GM19193 (cell line): ENCODE results near the gene EPB41L3.

ENCODE experiments used
- POLR2A ChIP-seq: IDR thresholded peaks from 4 replicates; pipeline ENCODE4 v1.6.1; 2011; ENCODE audit not compliant: insufficient read depth, insufficient read length; ENCODE audit errors: extremely low read depth

The EPB41L3 gene

GRCh38 chr18:5452943-5453443 lies 90.8 kb downstream of the EPB41L3 start:
- TF ChIP-seq POLR2A, result no peak

- no peak for TF ChIP-seq POLR2A
These were observed 91.9 kb downstream of the EPB41L3 start for GRCh38 chr18:5451871-5452270.

- TF ChIP-seq POLR2A, result no peak
These were observed 92.6 kb downstream of the EPB41L3 start for GRCh38 chr18:5451150-5451549.

- TF ChIP-seq POLR2A, result no peak
These were observed 93.8 kb downstream of the EPB41L3 start for GRCh38 chr18:5449858-5450509.

GRCh38 chr18:5447442-5447841 lies 96.4 kb downstream of the EPB41L3 start:
- no peak for TF ChIP-seq POLR2A

- TF ChIP-seq POLR2A, result no peak
These were observed 99.0 kb downstream of the EPB41L3 start for GRCh38 chr18:5444847-5445246.

- no peak for TF ChIP-seq POLR2A
These were observed 99.5 kb downstream of the EPB41L3 start for GRCh38 chr18:5444269-5444668.

GRCh38 chr18:5439986-5440696 lies 103.7 kb downstream of the EPB41L3 start:
- TF ChIP-seq POLR2A, result no peak

- no peak for TF ChIP-seq POLR2A
These were observed 109.4 kb downstream of the EPB41L3 start for GRCh38 chr18:5434425-5434824.

- no peak for TF ChIP-seq POLR2A
These were observed 111.8 kb downstream of the EPB41L3 start for GRCh38 chr18:5431836-5432575.

- TF ChIP-seq POLR2A, result no peak
These were observed 113.7 kb downstream of the EPB41L3 start for GRCh38 chr18:5430131-5430530.

GRCh38 chr18:5429681-5430080 lies 114.1 kb downstream of the EPB41L3 start:
- no peak for TF ChIP-seq POLR2A

GRCh38 chr18:5425721-5426120 lies 118.1 kb downstream of the EPB41L3 start:
- no peak for TF ChIP-seq POLR2A

- TF ChIP-seq POLR2A, result no peak
These were observed 118.7 kb downstream of the EPB41L3 start for GRCh38 chr18:5424903-5425664.

GRCh38 chr18:5422626-5423025 lies 121.2 kb downstream of the EPB41L3 start:
- no peak for TF ChIP-seq POLR2A
